SK-N-SH (cell line): ENCODE data around the gene SCN1B. TPM values are rescaled to one million over a fixed set of nuclear protein-coding genes. Genes with fewer than 3 reads are reported as not detected.

ENCODE experiments used
- CTCF ChIA-PET: fragments of 300-600, 350-600 bp; formaldehyde crosslinking; extraction: SDS; loops from one replicate; lab custom pipeline; 2021; lab: Yijun Ruan, JAX
- POLR2A ChIA-PET: fragments of 350-600 bp; sonication (Branson Sonifier 250); formaldehyde crosslinking; extraction: SDS; loops from one replicate; lab custom pipeline; 2020; ENCODE audit warnings: antibody characterized with exemption, inconsistent platforms; lab: Yijun Ruan, JAX
- DNase-seq: peaks from one replicate; pipeline ENCODE4 v3.0.0; 2012
- H2AFZ ChIP-seq: fragments of 200-600 bp; sonication (generic); 2 replicates; pipeline ENCODE4 v1.8.1; 2016; ENCODE audit warnings: antibody characterized with exemption, mild to moderate bottlenecking, low read depth
- H3F3A ChIP-seq: fragments of 200-600 bp; sonication (generic); replicated peaks from 2 replicates; pipeline ENCODE3; 2016; ENCODE audit warnings: antibody characterized with exemption, mild to moderate bottlenecking; ENCODE audit not compliant: insufficient read depth
- H3K27ac ChIP-seq, 2 experiments: fragments of 200-500 bp in 1 of 2; fragments of 200-600 bp in 1 of 2; sonication (Bioruptor generic) in 1 of 2; sonication (generic), shearing (Covaris generic) in 1 of 2; 2 replicates each; pipeline versions ENCODE4 v1.5.1 to v1.6.1; 2014 to 2016; ENCODE audit warnings: low read depth in 2 of 2, inconsistent platforms in 1 of 2, low read length in 1 of 2, mild to moderate bottlenecking in 1 of 2, mixed read lengths in 1 of 2
- H3K27me3 ChIP-seq: fragments of 200-600 bp; sonication (generic), shearing (Covaris generic); 2 replicates; pipeline ENCODE4 v1.6.1; 2016; ENCODE audit warnings: mixed run types; ENCODE audit not compliant: insufficient read depth
- H3K36me3 ChIP-seq, 2 experiments: fragments of 200-500 bp in 1 of 2; fragments of 200-600 bp in 1 of 2; sonication (Bioruptor generic) in 1 of 2; sonication (generic) in 1 of 2; replicated peaks in 1 of 2; 2 replicates each; pipeline versions ENCODE3 to v1.5.1; 2014 to 2016; ENCODE audit warnings: low read length in 1 of 2, mild to moderate bottlenecking in 1 of 2; ENCODE audit not compliant: insufficient read depth in 2 of 2, control insufficient read depth in 1 of 2
- H3K4me1 ChIP-seq, 2 experiments: fragments of 200-500 bp in 1 of 2; fragments of 200-600 bp in 1 of 2; sonication (Bioruptor generic) in 1 of 2; sonication (generic), shearing (Covaris generic) in 1 of 2; 2 replicates each; pipeline versions ENCODE4 v1.5.1 to v1.6.1; 2014 to 2016; ENCODE audit warnings: low read depth in 1 of 2, low read length in 1 of 2, mixed run types in 1 of 2; ENCODE audit not compliant: insufficient read depth in 2 of 2, control insufficient read depth in 1 of 2
- H3K4me2 ChIP-seq: fragments of 200-600 bp; sonication (generic), shearing (Covaris generic); 2 replicates; pipeline ENCODE4 v1.6.1; 2017; ENCODE audit warnings: mixed run types
- H3K4me3 ChIP-seq, 2 experiments: fragments of 200-500 bp in 1 of 2; fragments of 200-600 bp in 1 of 2; sonication (Bioruptor generic) in 1 of 2; sonication (generic), shearing (Covaris generic) in 1 of 2; 2 replicates each; pipeline versions ENCODE4 v1.5.1 to v1.8.1; 2014 to 2016; ENCODE audit warnings: low read depth in 2 of 2, inconsistent platforms in 1 of 2, low read length in 1 of 2, mild to moderate bottlenecking in 1 of 2, mixed read lengths in 1 of 2, moderate library complexity in 1 of 2
- H3K79me2 ChIP-seq: fragments of 200-600 bp; sonication (generic); 2 replicates; pipeline ENCODE4 v1.8.1; 2017; ENCODE audit warnings: mild to moderate bottlenecking; ENCODE audit not compliant: insufficient read depth
- H3K9ac ChIP-seq: fragments of 200-600 bp; sonication (generic); 2 replicates; pipeline ENCODE4 v1.6.1; 2017; ENCODE audit warnings: mixed run types
- H3K9me2 ChIP-seq: fragments of 200-600 bp; sonication (generic); 2 replicates; pipeline ENCODE4 v1.6.1; 2017; ENCODE audit warnings: mixed run types
- H3K9me3 ChIP-seq: fragments of 200-600 bp; sonication (generic); 2 replicates; pipeline ENCODE4 v1.6.1; 2017; ENCODE audit warnings: mixed run types, mild to moderate bottlenecking, moderate library complexity
- H4K20me1 ChIP-seq: fragments of 200-600 bp; sonication (generic); 2 replicates; pipeline ENCODE4 v1.6.1; 2017; ENCODE audit warnings: mild to moderate bottlenecking, mixed run types; ENCODE audit not compliant: insufficient read depth
- CHD2 ChIP-seq: fragments of 150-350 bp; IDR thresholded peaks from 2 replicates; pipeline ENCODE4 v1.6.1; 2018; ENCODE audit warnings: low read length; ENCODE audit not compliant: partially characterized antibody
- EZH2phosphoT487 ChIP-seq: fragments of 200-600 bp; sonication (generic); IDR thresholded peaks from 2 replicates; pipeline ENCODE4 v1.6.1; 2017; ENCODE audit warnings: low read depth, mixed run types, mild to moderate bottlenecking, antibody characterized with exemption, moderate library complexity, borderline replicate concordance
- FOSL2 ChIP-seq: IDR thresholded peaks from 2 replicates; pipeline ENCODE4 v1.4.0; 2012; ENCODE audit warnings: low read depth, mild to moderate bottlenecking, moderate library complexity, borderline replicate concordance
- FOXM1 ChIP-seq: IDR thresholded peaks from 2 replicates; pipeline ENCODE4 v1.4.0; 2012; ENCODE audit warnings: low read depth, mild to moderate bottlenecking
- IRF3 ChIP-seq: fragments of 150-350 bp; IDR thresholded peaks from 2 replicates; pipeline ENCODE4 v1.6.1; 2016; ENCODE audit warnings: mild to moderate bottlenecking, low read depth, low read length
- JUND ChIP-seq: IDR thresholded peaks from 2 replicates; pipeline ENCODE4 v1.4.0; 2012
- MEF2A ChIP-seq: IDR thresholded peaks from 2 replicates; pipeline ENCODE4 v1.4.0; 2012; ENCODE audit warnings: low read depth, borderline replicate concordance
- NFIC ChIP-seq: IDR thresholded peaks from 2 replicates; pipeline ENCODE4 v1.4.0; 2012; ENCODE audit warnings: borderline replicate concordance
- NRF1 ChIP-seq: IDR thresholded peaks from 2 replicates; pipeline ENCODE4 v1.6.1; 2012; ENCODE audit warnings: low read depth, mild to moderate bottlenecking, low read length
- POLR2AphosphoS5 ChIP-seq: IDR thresholded peaks from 2 replicates; pipeline ENCODE4 v1.6.1; 2012; ENCODE audit warnings: low read depth, low read length
- RAD21 ChIP-seq: IDR thresholded peaks from 2 replicates; pipeline ENCODE4 v1.6.1; 2012; ENCODE audit warnings: mild to moderate bottlenecking, low read length
- RCOR1 ChIP-seq: fragments of 150-350 bp; IDR thresholded peaks from 2 replicates; pipeline ENCODE4 v1.6.1; 2017; ENCODE audit warnings: antibody characterized with exemption, low read length
- TAF1 ChIP-seq: IDR thresholded peaks from 2 replicates; pipeline ENCODE4 v1.6.1; 2012; ENCODE audit warnings: low read depth, mild to moderate bottlenecking, low read length, moderate library complexity, borderline replicate concordance
- TCF12 ChIP-seq: IDR thresholded peaks from 2 replicates; pipeline ENCODE4 v1.4.0; 2012
- TEAD4 ChIP-seq: IDR thresholded peaks from 2 replicates; pipeline ENCODE4 v1.4.0; 2012; ENCODE audit warnings: mild to moderate bottlenecking, borderline replicate concordance; ENCODE audit not compliant: insufficient read depth
- WGBS: methylation state at CpG from one replicate; pipeline ENCODE4 v1.1.6; 2017; ENCODE audit warnings: low lambda C conversion rate; 5-methylcytosine and 5-hydroxymethylcytosine counted together
- polyA plus RNA-seq, 3 experiments: library from polyadenylated mRNA; depleted of rRNA; stranded (reverse); fragments of >200 nt; gene quantifications; 2 replicates each; pipeline ENCODE4 v1.2.3, GENCODE V29; 2012
- TF ChIP-seq, protein P1 (sequence below): fragments of 150-350 bp; IDR thresholded peaks from 2 replicates; pipeline ENCODE4 v1.6.1; 2017; ENCODE audit warnings: antibody characterized with exemption, low read length, low read depth, borderline replicate concordance
- TF ChIP-seq, protein P2 (sequence below): fragments of 200-600 bp; sonication (generic); IDR thresholded peaks from 2 replicates; pipeline ENCODE4 v1.6.1; 2017; ENCODE audit warnings: antibody characterized with exemption, mild to moderate bottlenecking, moderate library complexity

SCN1B gene
- polyA plus RNA-seq, 1 of the 3 experiments (the other 2 are of a cell fraction), result 10.5 TPM

DNA sequence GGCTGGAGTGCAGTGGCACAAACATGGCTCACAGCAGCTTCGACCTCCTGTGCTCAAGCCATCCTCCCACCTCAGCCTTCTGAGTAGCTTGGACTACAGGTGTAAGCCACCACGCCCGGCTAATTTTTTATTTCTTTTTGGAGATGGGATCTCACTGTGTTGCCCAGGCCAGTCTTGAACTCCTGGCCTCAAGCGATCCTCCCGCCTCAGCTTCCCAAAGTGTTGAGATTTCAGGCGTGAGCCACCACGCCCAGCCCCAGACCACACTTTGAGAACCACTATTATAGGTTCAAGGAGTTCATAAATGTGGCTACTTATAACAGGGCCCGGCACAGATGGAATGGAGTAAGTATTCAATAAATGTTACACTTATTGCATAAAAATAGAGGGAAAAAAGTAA lies 3.3 kb upstream of the SCN1B start:
- ChIA-PET CTCF (interaction anchor here (0.8 to 2.1 kb wide), 5 partner anchors 14 to 115 kb away, joined by 3 to 11 read pairs (median 3); partner anchors contain the start of gene FXYD7), POLR2A (no interaction called here)
- Histone ChIP-seq H3K79me2 (no peaks in the 10 kb centered on the region), H4K20me1 (no peaks in the 10 kb centered on the region), H3K9me2 (no peaks in the 10 kb centered on the region), H3K27me3 (no peaks in the 10 kb centered on the region), H3K27ac (no peak overlapping the region), H3K4me1 (peaks cover 0 to 10% of the 10 kb centered on the region in 2 experiments; a peak in 1 of 4 replicates), H3K4me2 (no peak overlapping the region), H3K9ac (no peak overlapping the region), H3K4me3 (no peak overlapping the region), H3K9me3 (no peaks in the 10 kb centered on the region), H2AFZ (no peak overlapping the region), H3F3A (peaks cover 7% of the 10 kb centered on the region), H3K36me3 (peaks cover 0 to 37% of the 10 kb centered on the region in 2 experiments)
- no peak for DNase-seq
- WGBS, result 91% methylated on average over 8 of the region's 8 CpGs
- TF ChIP-seq RCOR1, result no peak
- no peak for TF ChIP-seq POLR2AphosphoS5
- TF ChIP-seq, protein P1, sequence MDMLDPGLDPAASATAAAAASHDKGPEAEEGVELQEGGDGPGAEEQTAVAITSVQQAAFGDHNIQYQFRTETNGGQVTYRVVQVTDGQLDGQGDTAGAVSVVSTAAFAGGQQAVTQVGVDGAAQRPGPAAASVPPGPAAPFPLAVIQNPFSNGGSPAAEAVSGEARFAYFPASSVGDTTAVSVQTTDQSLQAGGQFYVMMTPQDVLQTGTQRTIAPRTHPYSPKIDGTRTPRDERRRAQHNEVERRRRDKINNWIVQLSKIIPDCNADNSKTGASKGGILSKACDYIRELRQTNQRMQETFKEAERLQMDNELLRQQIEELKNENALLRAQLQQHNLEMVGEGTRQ, result no peak
- TF ChIP-seq EZH2phosphoT487, result no peak
- no peak for TF ChIP-seq CHD2
- no peak for TF ChIP-seq FOSL2
- no peak for TF ChIP-seq NRF1
- TF ChIP-seq, protein P2, sequence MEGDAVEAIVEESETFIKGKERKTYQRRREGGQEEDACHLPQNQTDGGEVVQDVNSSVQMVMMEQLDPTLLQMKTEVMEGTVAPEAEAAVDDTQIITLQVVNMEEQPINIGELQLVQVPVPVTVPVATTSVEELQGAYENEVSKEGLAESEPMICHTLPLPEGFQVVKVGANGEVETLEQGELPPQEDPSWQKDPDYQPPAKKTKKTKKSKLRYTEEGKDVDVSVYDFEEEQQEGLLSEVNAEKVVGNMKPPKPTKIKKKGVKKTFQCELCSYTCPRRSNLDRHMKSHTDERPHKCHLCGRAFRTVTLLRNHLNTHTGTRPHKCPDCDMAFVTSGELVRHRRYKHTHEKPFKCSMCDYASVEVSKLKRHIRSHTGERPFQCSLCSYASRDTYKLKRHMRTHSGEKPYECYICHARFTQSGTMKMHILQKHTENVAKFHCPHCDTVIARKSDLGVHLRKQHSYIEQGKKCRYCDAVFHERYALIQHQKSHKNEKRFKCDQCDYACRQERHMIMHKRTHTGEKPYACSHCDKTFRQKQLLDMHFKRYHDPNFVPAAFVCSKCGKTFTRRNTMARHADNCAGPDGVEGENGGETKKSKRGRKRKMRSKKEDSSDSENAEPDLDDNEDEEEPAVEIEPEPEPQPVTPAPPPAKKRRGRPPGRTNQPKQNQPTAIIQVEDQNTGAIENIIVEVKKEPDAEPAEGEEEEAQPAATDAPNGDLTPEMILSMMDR, result no peak
- no peak for TF ChIP-seq TEAD4
- TF ChIP-seq FOXM1, result no peak
- no peak for TF ChIP-seq NFIC
- no peak for TF ChIP-seq TCF12
- no peak for TF ChIP-seq TAF1
- TF ChIP-seq IRF3, result no peak
- TF ChIP-seq JUND, result no peak
- TF ChIP-seq MEF2A, result no peak
- TF ChIP-seq RAD21, result no peak
